Neural progenitor cell (in vitro differentiated cells): ENCODE data around the gene CIRBP. TPM values are rescaled to one million over a fixed set of nuclear protein-coding genes. Genes with fewer than 3 reads are reported as not detected.

Experiments used
- DNase-seq: peaks from one replicate; pipeline ENCODE4 v3.0.0-alpha.2; 2016; ENCODE audit warnings: low spot score
- H2AFZ ChIP-seq: fragments of 200-600 bp; sonication (generic); replicated peaks from 2 replicates; pipeline ENCODE4 v1.6.1; 2016; ENCODE audit warnings: antibody characterized with exemption
- H3F3A ChIP-seq: fragments of 200-600 bp; sonication (generic); 2 replicates; pipeline ENCODE4 v1.6.1; 2016; ENCODE audit warnings: antibody characterized with exemption, low read depth
- H3K27ac ChIP-seq: fragments of 200-600 bp; sonication (generic); 2 replicates; pipeline ENCODE4 v1.5.1; 2016; ENCODE audit warnings: mild to moderate bottlenecking
- H3K27me3 ChIP-seq: fragments of 200-600 bp; sonication (generic); 2 replicates; pipeline ENCODE4 v1.6.1; 2016; ENCODE audit warnings: mild to moderate bottlenecking, moderate library complexity
- H3K36me3 ChIP-seq: fragments of 200-600 bp; sonication (generic); 2 replicates; pipeline ENCODE4 v1.5.1; 2016
- H3K4me1 ChIP-seq: fragments of 200-600 bp; sonication (generic); 2 replicates; pipeline ENCODE4 v1.6.1; 2016; ENCODE audit warnings: mixed run types
- H3K4me2 ChIP-seq: fragments of 200-600 bp; sonication (generic); 2 replicates; pipeline ENCODE4 v1.6.1; 2016
- H3K4me3 ChIP-seq: fragments of 200-600 bp; sonication (generic); 2 replicates; pipeline ENCODE4 v1.5.1; 2016
- H3K79me2 ChIP-seq: fragments of 200-600 bp; sonication (generic); 2 replicates; pipeline ENCODE4 v1.6.1; 2016; ENCODE audit warnings: low read depth
- H3K9ac ChIP-seq: fragments of 200-600 bp; sonication (generic); 2 replicates; pipeline ENCODE4 v1.6.1; 2016
- H3K9me3 ChIP-seq: fragments of 200-600 bp; sonication (generic); 2 replicates; pipeline ENCODE4 v1.5.1; 2016; ENCODE audit warnings: low read depth
- H4K20me1 ChIP-seq: fragments of 200-600 bp; sonication (generic); 2 replicates; pipeline ENCODE4 v1.6.1; 2016; ENCODE audit warnings: low read depth
- H3K27ac Mint-ChIP-seq: 3 replicates; pipeline ENCODE4 v1.8.0; 2021; ENCODE audit warnings: mixed read lengths
- H3K27me3 Mint-ChIP-seq: 2 replicates; pipeline ENCODE4 v1.8.0; 2022; ENCODE audit warnings: low read depth, mild to moderate bottlenecking, inconsistent platforms, moderate library complexity, mixed read lengths; ENCODE audit not compliant: insufficient read depth
- H3K36me3 Mint-ChIP-seq: 3 replicates; pipeline ENCODE4 v1.8.0; 2021; ENCODE audit warnings: mixed read lengths
- H3K4me1 Mint-ChIP-seq: 3 replicates; pipeline ENCODE4 v1.8.0; 2021; ENCODE audit warnings: mixed read lengths
- H3K4me3 Mint-ChIP-seq: 3 replicates; pipeline ENCODE4 v1.8.0; 2021; ENCODE audit warnings: mild to moderate bottlenecking, moderate library complexity, mixed read lengths
- H3K9me3 Mint-ChIP-seq: 3 replicates; pipeline ENCODE4 v1.8.0; 2020; ENCODE audit warnings: mixed read lengths
- EZH2 ChIP-seq: fragments of 200-600 bp; sonication (generic); IDR thresholded peaks from 2 replicates; pipeline ENCODE4 v1.6.1; 2017; ENCODE audit warnings: antibody characterized with exemption, mild to moderate bottlenecking, moderate library complexity
- EZH2phosphoT487 ChIP-seq: fragments of 200-600 bp; sonication (generic); IDR thresholded peaks from 2 replicates; pipeline ENCODE4 v1.6.1; 2017; ENCODE audit warnings: antibody characterized with exemption
- total RNA-seq: library from RNA; depleted of rRNA; stranded (reverse); fragments of >200 nt; gene quantifications from 2 replicates; pipeline ENCODE4 v1.2.3, GENCODE V29; 2015; ENCODE audit warnings: low replicate concordance
- TF ChIP-seq, protein P1 (sequence below): fragments of 200-600 bp; sonication (generic); IDR thresholded peaks from 2 replicates; pipeline ENCODE4 v1.5.1; 2017; ENCODE audit warnings: antibody characterized with exemption, mild to moderate bottlenecking

Gene CIRBP
- total RNA-seq, 1 donor from 2014 or later: 395 TPM

DNA sequence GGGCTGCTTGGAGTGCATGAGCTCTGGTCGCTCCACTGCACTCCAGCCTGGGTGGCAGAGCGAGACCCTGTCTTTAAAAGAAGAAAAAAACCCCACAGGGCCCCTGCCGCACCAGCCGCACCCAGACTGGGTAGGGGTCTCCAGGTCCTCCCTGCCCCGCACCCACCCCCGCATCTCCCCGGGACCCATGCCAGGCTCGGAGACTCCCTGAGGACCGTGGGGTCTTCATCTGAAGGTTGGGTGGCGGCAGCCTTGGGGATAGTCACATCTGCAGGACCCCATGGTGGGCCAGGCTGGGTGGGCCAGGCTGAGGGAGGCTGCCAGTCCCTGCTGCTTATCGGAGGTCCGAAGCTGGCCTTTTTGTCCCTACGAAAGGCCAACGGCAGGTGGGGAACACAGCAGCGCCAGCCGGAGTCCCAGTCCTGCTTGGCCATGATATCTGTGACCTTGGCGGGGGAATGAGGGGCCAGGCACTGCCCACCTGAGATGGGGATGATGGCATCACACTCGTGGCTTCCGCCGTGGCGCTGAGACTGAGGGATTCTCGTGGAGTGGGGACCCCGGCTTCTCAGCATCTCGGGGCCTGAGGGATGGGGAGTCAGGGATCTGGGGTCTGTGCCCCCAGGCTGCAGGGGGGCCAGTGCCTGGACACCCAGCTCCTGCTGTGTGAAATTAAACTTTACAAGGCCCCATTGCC is 27.6 kb downstream of the CIRBP start:
- H3K9ac ChIP-seq: no peak overlapping the region
- H3K9me3 ChIP-seq: no peaks in the 10 kb centered on the region
- Mint-ChIP-seq H3K4me3 (no peak overlapping the region), H3K36me3 (peaks cover 5% of the 10 kb centered on the region), H3K27ac (no peak overlapping the region), H3K27me3 (peaks cover 6% of the 10 kb centered on the region), H3K4me1 (peaks cover 7% of the 10 kb centered on the region), H3K9me3 (no peaks in the 10 kb centered on the region)
- no peak overlapping the region for H3K4me3 ChIP-seq
- no peak overlapping the region for H3K4me2 ChIP-seq
- H3K36me3 ChIP-seq: no peaks in the 10 kb centered on the region
- no peaks in the 10 kb centered on the region for H3K79me2 ChIP-seq
- no peak for DNase-seq
- TF ChIP-seq EZH2phosphoT487 (no peak), EZH2 (no peak)
- TF ChIP-seq, protein P1, sequence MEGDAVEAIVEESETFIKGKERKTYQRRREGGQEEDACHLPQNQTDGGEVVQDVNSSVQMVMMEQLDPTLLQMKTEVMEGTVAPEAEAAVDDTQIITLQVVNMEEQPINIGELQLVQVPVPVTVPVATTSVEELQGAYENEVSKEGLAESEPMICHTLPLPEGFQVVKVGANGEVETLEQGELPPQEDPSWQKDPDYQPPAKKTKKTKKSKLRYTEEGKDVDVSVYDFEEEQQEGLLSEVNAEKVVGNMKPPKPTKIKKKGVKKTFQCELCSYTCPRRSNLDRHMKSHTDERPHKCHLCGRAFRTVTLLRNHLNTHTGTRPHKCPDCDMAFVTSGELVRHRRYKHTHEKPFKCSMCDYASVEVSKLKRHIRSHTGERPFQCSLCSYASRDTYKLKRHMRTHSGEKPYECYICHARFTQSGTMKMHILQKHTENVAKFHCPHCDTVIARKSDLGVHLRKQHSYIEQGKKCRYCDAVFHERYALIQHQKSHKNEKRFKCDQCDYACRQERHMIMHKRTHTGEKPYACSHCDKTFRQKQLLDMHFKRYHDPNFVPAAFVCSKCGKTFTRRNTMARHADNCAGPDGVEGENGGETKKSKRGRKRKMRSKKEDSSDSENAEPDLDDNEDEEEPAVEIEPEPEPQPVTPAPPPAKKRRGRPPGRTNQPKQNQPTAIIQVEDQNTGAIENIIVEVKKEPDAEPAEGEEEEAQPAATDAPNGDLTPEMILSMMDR: no peak
- H3K27ac ChIP-seq: no peak overlapping the region
- no peak overlapping the region for H2AFZ ChIP-seq
- H3K27me3 ChIP-seq: peaks cover 18% of the 10 kb centered on the region
- no peaks in the 10 kb centered on the region for H3K4me1 ChIP-seq
- peaks cover 4% of the 10 kb centered on the region for H3F3A ChIP-seq
- H4K20me1 ChIP-seq: peaks cover 50% of the 10 kb centered on the region

DNA sequence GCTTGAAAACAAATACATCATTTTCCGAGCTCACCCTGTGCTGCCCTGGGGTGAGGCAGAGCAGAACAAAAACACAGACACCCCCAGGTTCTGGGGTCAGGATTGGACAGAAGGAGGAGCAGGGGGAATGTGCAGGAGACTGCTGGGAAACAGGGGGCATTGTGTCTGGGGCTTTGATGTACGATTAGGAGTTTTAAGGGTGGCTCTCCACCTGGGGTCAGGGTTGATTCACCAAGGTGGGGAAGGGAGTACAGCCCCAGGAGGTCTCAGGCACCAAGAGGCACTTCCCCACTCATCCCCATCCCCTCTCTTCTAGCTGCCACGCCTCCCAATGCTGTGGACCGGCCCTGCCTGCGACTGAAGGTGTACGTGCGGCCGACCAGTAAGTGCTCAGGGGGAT is 29.1 kb downstream of the CIRBP start:
- peak overlapping the region; percentile 78 for H3K27ac Mint-ChIP-seq
- no peak overlapping the region for H3K9ac ChIP-seq
- no peaks in the 10 kb centered on the region for H3K9me3 ChIP-seq

DNA sequence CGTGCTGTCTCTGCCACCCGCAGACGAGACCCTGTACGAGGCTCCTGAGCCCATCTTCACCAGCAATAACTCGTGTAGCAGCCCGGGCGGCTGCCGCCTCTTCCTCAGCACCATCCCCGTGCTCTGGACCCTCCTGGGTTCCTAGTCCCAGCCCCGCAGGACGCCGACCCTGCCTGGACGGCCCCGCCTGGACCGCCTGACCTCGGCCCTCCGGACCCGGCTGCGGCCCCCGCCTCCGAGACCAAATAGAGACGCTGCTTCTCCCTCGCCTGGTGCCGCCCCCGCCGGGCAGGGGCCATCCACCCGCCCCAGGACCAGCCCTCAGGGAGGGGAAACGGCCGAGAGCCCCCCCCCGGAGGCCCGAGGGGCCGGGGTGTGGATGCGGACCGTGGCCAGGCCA is 30.7 kb downstream of the CIRBP start:
- Mint-ChIP-seq H3K27me3 (peaks cover 6% of the 10 kb centered on the region), H3K4me3 (no peak overlapping the region), H3K27ac (no peak overlapping the region), H3K4me1 (peaks cover 12% of the 10 kb centered on the region), H3K9me3 (no peaks in the 10 kb centered on the region), H3K36me3 (peaks cover 5% of the 10 kb centered on the region)
- H3K79me2 ChIP-seq: no peaks in the 10 kb centered on the region
- H4K20me1 ChIP-seq: peaks cover 20% of the 10 kb centered on the region
- H3K27ac ChIP-seq: no peak overlapping the region
- H3K9ac ChIP-seq: no peak overlapping the region
- H3K27me3 ChIP-seq: peaks cover 9% of the 10 kb centered on the region
- DNase-seq: no peak
- peaks cover 17% of the 10 kb centered on the region for H3K4me1 ChIP-seq
- H2AFZ ChIP-seq: no peak overlapping the region
- H3K4me2 ChIP-seq: no peak overlapping the region
- H3K9me3 ChIP-seq: no peaks in the 10 kb centered on the region
- H3K4me3 ChIP-seq: no peak overlapping the region
- TF ChIP-seq, protein P1: no peak
- TF ChIP-seq EZH2phosphoT487: no peak
- TF ChIP-seq EZH2: no peak
- H3F3A ChIP-seq: peaks cover 22% of the 10 kb centered on the region
- no peaks in the 10 kb centered on the region for H3K36me3 ChIP-seq

More for the DNA sequence above, 29.1 kb downstream of the CIRBP start:
- Mint-ChIP-seq H3K4me1 (peaks cover 12% of the 10 kb centered on the region), H3K36me3 (peaks cover 5% of the 10 kb centered on the region), H3K27me3 (peaks cover 6% of the 10 kb centered on the region), H3K4me3 (no peak overlapping the region), H3K9me3 (no peaks in the 10 kb centered on the region)
- no peak overlapping the region for H3K4me3 ChIP-seq
- H3K27me3 ChIP-seq: peaks cover 18% of the 10 kb centered on the region
- no peak overlapping the region for H3K4me2 ChIP-seq
- H3K36me3 ChIP-seq: no peaks in the 10 kb centered on the region
- H3F3A ChIP-seq: peaks cover 15% of the 10 kb centered on the region
- H4K20me1 ChIP-seq: peaks cover 35% of the 10 kb centered on the region
- no peak overlapping the region for H2AFZ ChIP-seq
- no peak for TF ChIP-seq EZH2
- no peak for TF ChIP-seq EZH2phosphoT487
- TF ChIP-seq, protein P1: no peak
- no peaks in the 10 kb centered on the region for H3K79me2 ChIP-seq
- H3K4me1 ChIP-seq: peaks cover 13% of the 10 kb centered on the region
- DNase-seq: no peak
- H3K27ac ChIP-seq: no peak overlapping the region
